WERI-Rb-1 (cell line): Measurements from ENCODE around the gene ARHGEF10L.

Experiments
- DNase-seq: peaks from one replicate; pipeline ENCODE4 v3.0.0-alpha.2; 2020
- H3K27ac ChIP-seq: fragments of 250-450 bp; sonication (Bioruptor Pico); 2 replicates; pipeline ENCODE4 v1.5.1; 2020; ENCODE audit warnings: mild to moderate bottlenecking, moderate library complexity
- H3K27me3 ChIP-seq: fragments of 250-450 bp; sonication (Bioruptor Pico); 2 replicates; pipeline ENCODE4 v1.5.1; 2021; ENCODE audit warnings: mild to moderate bottlenecking, low read depth, moderate library complexity; ENCODE audit not compliant: insufficient read depth, severe bottlenecking
- H3K36me3 ChIP-seq: fragments of 250-450 bp; sonication (Bioruptor Pico); 2 replicates; pipeline ENCODE4 v1.5.1; 2020; ENCODE audit warnings: mild to moderate bottlenecking, moderate library complexity
- H3K4me3 ChIP-seq: 2 replicates; pipeline ENCODE4 v1.5.1; 2011; ENCODE audit warnings: low read depth, mild to moderate bottlenecking, control low read depth, low read length
- H3K9me3 ChIP-seq: fragments of 250-450 bp; sonication (Bioruptor Pico); 2 replicates; pipeline ENCODE4 v1.5.1; 2021; ENCODE audit warnings: mild to moderate bottlenecking, moderate library complexity; ENCODE audit not compliant: severe bottlenecking
- TF ChIP-seq, protein P1 (sequence below): IDR thresholded peaks from 2 replicates; pipeline ENCODE4 v1.5.1; 2011; ENCODE audit warnings: low read depth, mild to moderate bottlenecking, control low read depth, inconsistent platforms, low read length

The ARHGEF10L gene

DNA sequence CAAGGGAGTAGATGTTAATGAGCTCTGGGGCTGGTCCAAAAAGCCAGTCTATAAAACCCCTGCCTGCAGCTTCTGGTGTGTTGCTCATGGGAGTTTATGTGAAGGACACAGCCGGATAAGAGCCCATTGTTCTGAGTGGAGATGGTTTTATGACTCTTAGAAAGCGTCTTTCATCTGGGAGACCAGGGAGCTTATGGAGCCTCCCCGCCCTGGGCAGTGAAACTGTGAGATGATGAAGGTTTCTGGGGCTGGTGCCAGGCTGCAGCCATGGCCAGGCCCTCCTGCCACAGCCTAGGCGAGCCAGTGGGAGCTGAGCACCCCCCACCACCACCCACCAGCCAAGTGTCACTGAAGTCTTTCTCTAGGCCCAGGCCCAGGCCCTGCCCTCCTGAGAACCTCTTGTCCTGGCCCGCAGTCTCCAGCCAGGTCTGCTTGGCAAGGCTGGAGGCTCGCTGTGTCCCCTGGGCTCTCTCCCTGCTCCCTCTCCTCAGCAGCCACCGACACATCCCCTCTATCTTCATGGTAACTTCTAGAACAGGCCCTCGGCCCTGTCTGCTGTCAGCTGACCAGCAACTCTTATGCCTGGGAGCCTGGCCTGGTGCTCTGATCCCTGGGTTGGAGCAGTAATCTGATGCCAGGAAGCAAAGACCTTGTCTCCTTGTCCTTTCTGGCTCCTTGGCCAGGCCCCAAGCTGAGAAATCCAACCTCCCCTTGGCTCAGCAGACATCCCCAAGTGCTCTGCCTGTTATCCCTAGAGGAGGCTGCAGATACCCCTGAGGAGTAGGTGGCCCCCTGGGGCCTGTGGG is 7.6 kb upstream of the ARHGEF10L start:
- Histone ChIP-seq H3K9me3 (no peaks in the 10 kb centered on the region), H3K27me3 (no peaks in the 10 kb centered on the region), H3K4me3 (no peak overlapping the region), H3K27ac (peak overlapping the region; percentile 18; the same call in 1 of the 2 replicates), H3K36me3 (no peaks in the 10 kb centered on the region)
- no peak for DNase-seq
- TF ChIP-seq, protein P1, sequence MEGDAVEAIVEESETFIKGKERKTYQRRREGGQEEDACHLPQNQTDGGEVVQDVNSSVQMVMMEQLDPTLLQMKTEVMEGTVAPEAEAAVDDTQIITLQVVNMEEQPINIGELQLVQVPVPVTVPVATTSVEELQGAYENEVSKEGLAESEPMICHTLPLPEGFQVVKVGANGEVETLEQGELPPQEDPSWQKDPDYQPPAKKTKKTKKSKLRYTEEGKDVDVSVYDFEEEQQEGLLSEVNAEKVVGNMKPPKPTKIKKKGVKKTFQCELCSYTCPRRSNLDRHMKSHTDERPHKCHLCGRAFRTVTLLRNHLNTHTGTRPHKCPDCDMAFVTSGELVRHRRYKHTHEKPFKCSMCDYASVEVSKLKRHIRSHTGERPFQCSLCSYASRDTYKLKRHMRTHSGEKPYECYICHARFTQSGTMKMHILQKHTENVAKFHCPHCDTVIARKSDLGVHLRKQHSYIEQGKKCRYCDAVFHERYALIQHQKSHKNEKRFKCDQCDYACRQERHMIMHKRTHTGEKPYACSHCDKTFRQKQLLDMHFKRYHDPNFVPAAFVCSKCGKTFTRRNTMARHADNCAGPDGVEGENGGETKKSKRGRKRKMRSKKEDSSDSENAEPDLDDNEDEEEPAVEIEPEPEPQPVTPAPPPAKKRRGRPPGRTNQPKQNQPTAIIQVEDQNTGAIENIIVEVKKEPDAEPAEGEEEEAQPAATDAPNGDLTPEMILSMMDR: no peak

- no peaks in the 10 kb centered on the region for H3K27me3 ChIP-seq
- DNase-seq: no peak
- no peaks in the 10 kb centered on the region for H3K9me3 ChIP-seq
- no peak overlapping the region for H3K4me3 ChIP-seq
- H3K36me3 ChIP-seq: no peaks in the 10 kb centered on the region
- TF ChIP-seq, protein P1: no peak
- no peak overlapping the region for H3K27ac ChIP-seq
Measured at GRCh38 chr1:17533201-17533600, 6.3 kb upstream of the ARHGEF10L start.

GRCh38 chr1:17535300-17535936 is 4.1 kb upstream of the ARHGEF10L start:
- H3K27me3 ChIP-seq: no peaks in the 10 kb centered on the region
- H3K9me3 ChIP-seq: no peaks in the 10 kb centered on the region
- no peak overlapping the region for H3K27ac ChIP-seq
- no peak for DNase-seq
- H3K36me3 ChIP-seq: no peaks in the 10 kb centered on the region
- TF ChIP-seq, protein P1: no peak
- H3K4me3 ChIP-seq: no peak overlapping the region

- Histone ChIP-seq H3K27ac (peak overlapping the region; percentile 41; the same call in 1 of the 2 replicates), H3K27me3 (no peaks in the 10 kb centered on the region), H3K4me3 (no peak overlapping the region), H3K9me3 (no peaks in the 10 kb centered on the region), H3K36me3 (no peaks in the 10 kb centered on the region)
- TF ChIP-seq, protein P1: no peak
- DNase-seq: no peak
Measured at GRCh38 chr1:17538010-17538409, 1.5 kb upstream of the ARHGEF10L start.

GRCh38 chr1:17538428-17539117 is 925 bp upstream of the ARHGEF10L start:
- no peaks in the 10 kb centered on the region for H3K27me3 ChIP-seq
- H3K4me3 ChIP-seq: no peak overlapping the region
- no peaks in the 10 kb centered on the region for H3K36me3 ChIP-seq
- TF ChIP-seq, protein P1: no peak
- peak; percentile 84 for DNase-seq
- peak overlapping the region; percentile 71 for H3K27ac ChIP-seq
- H3K9me3 ChIP-seq: no peaks in the 10 kb centered on the region
